CD4-positive, alpha-beta T cell treated with Interleukin-6 for 4 hours (primary cell): ENCODE measurements around the gene TOMM6.

Experiments
- DNase-seq: peaks from one replicate; pipeline ENCODE4 v3.0.0-alpha.2; 2020; ENCODE audit warnings: mixed read lengths

The TOMM6 gene

GRCh38 chr6:41824571-41825569, 37.4 kb downstream of the TOMM6 start:
- no peak for DNase-seq

DNA sequence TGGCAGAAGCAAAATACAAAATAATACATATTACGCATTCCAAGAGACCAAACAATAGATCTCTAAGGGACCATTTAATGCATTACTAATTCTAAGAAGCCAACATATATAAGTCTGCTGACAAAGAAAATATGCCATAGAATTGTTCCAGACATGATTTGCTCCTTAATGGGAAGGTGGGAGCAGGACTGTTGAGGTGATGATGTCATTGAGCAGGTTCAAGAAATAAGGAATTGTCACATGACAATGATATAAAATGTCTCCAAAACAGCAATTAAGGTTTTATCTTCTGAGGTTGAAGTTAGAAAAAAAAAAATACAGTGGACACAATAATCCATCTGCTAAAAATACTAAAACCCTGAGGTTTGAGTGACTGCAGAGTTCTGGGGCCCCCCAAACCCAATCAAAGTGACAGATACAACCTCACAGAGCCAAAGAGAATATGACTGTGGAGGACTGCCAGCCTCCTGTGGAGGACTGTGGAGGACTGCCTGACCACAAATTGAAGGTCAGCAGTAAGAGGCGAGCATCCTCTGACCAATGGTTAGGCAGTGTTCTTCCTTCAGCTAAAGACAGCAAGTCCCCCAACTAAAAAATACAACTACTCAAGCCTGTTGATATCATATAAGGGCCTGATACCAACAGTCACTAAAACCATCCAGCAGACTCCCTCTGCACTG, 39.0 kb downstream of the TOMM6 start:
- DNase-seq = no peak

- no peak for DNase-seq
These were observed 44.8 kb downstream of the TOMM6 start for GRCh38 chr6:41832263-41832662.

DNA sequence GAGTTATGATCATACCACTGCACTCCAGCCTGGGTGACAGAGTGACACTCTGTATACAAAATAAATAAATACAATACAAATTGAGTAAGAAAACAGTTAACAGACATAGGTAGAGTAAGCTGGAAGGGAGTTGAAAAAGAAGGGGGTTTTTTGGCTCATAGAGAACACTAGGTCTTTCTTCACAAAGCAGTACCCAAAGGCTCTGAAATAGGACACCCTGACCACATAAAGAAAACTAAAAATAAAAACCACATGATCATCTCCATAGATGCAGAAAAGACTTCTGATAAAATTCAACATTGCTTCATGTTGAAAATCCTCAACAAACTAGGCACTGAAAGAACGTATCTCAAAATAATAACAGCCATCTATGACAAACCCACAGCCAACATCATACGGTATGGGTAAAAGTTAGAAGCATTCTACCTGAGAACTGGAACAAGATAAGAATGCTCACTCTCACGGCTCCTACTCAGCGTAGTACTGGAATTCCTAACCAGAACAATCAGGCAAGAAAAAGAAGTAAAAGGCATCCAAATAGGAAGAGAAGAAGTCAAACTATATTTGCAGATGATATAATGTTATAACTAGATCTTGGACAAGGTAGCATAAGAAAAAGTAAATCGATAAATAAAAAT, 48.6 kb downstream of the TOMM6 start:
- no peak for DNase-seq

- no peak for DNase-seq
These were observed 49.2 kb downstream of the TOMM6 start for GRCh38 chr6:41836660-41837052.
